Activated naive CD8-positive, alpha-beta T cell (primary cell): ENCODE measurements around the gene RPL27.

Source experiments
- H3K27ac Mint-ChIP-seq: one replicate; pipeline ENCODE4 v1.8.0; 2021; ENCODE audit warnings: mixed read lengths
- H3K27me3 Mint-ChIP-seq: one replicate; pipeline ENCODE4 v1.8.0; 2021; ENCODE audit warnings: mixed read lengths
- H3K36me3 Mint-ChIP-seq: one replicate; pipeline ENCODE4 v1.8.0; 2021; ENCODE audit warnings: mixed read lengths
- H3K4me1 Mint-ChIP-seq: one replicate; pipeline ENCODE4 v1.8.0; 2021; ENCODE audit warnings: low read depth, mixed read lengths
- H3K4me3 Mint-ChIP-seq: one replicate; pipeline ENCODE4 v1.8.0; 2021; ENCODE audit warnings: mild to moderate bottlenecking, mixed read lengths
- H3K9me3 Mint-ChIP-seq: one replicate; pipeline ENCODE4 v1.8.0; 2021; ENCODE audit warnings: low read depth, mixed read lengths

The RPL27 gene

DNA sequence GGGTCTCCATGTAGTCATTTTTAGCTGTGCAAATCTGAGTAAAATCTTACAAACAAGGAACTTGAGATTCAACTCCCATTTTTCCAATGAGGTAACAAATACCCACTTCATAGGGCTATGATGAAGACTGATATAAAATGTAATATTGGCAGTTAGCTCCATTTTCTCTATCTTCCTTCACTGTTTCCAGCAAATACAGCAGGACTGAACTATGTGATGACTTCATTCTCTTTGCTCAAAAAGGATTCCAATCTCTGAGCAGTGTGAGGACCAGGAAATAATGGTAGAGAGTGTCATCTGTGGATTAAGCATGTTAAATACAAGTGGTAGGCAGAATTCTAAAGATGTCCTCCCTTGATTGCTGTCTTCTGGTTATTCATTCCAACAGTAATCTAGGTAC, 45.1 kb downstream of the RPL27 start:
- Mint-ChIP-seq H3K27ac (no peak overlapping the region), H3K27me3 (no peaks in the 10 kb centered on the region), H3K36me3 (peaks cover 4% of the 10 kb centered on the region), H3K9me3 (no peaks in the 10 kb centered on the region), H3K4me3 (no peak overlapping the region), H3K4me1 (no peaks in the 10 kb centered on the region)

DNA sequence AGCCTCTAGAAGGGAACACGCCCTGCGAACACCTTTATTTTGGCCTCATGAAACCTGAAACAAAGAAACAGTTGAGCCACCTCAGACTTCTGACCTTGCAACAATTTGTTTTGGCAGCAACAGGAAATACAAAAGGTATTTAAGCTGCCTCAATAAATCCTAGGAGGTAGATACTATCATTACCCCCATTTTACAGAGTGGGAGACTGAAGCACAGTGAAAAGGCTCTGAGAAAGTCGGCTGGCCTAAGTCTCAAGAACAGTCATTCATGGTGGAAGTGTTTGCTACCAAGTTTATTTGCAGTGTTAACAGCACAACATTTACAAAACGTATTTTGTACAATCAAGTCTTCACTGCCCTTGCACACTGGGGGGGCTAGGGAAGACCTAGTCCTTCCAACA, 45.8 kb downstream of the RPL27 start:
- H3K9me3 Mint-ChIP-seq = no peaks in the 10 kb centered on the region
- no peak overlapping the region for H3K27ac Mint-ChIP-seq
- H3K36me3 Mint-ChIP-seq = peaks cover 4% of the 10 kb centered on the region
- H3K4me3 Mint-ChIP-seq = no peak overlapping the region
- no peaks in the 10 kb centered on the region for H3K27me3 Mint-ChIP-seq
- no peaks in the 10 kb centered on the region for H3K4me1 Mint-ChIP-seq

- Mint-ChIP-seq H3K4me3 (no peak overlapping the region), H3K27ac (no peak overlapping the region), H3K36me3 (peaks cover 11% of the 10 kb centered on the region), H3K27me3 (no peaks in the 10 kb centered on the region), H3K4me1 (no peaks in the 10 kb centered on the region), H3K9me3 (no peaks in the 10 kb centered on the region)
Observed at GRCh38 chr17:43051969-43052368, 53.8 kb downstream of the RPL27 start.
